Omental fat pad (tissue), 4 donors: Measurements from ENCODE around the gene VPS41. TPM values are rescaled to one million over a fixed set of nuclear protein-coding genes. Genes with fewer than 3 reads are reported as not detected.

Experiments
- ATAC-seq: fragments of 150-250 bp; one replicate; pipeline ENCODE4 v1.9.1; 2016; ENCODE audit warnings: mild to moderate bottlenecking, moderate library complexity; ENCODE audit not compliant: low FRiP score
- DNase-seq: peaks from one replicate; pipeline ENCODE4 v3.0.0-alpha.2; 2019; ENCODE audit warnings: low spot score
- CTCF ChIP-seq, 3 donors: fragments of 450-650 bp; IDR thresholded peaks; one replicate each; pipeline ENCODE4 v1.5.1; 2016 to 2017; ENCODE audit warnings: antibody characterized with exemption in 3 of 3, mild to moderate bottlenecking in 3 of 3, moderate library complexity in 2 of 3
- total RNA-seq, 4 donors: library from RNA; depleted of rRNA; stranded (reverse); fragments of >200 nt; gene quantifications; one replicate each; pipeline ENCODE4 v1.1.0, GENCODE V29; 2016

VPS41 gene
- total RNA-seq, 4 donors from 2014 or later, result 28.9 to 44.9 (median 33.4) TPM

- TF ChIP-seq CTCF (IDR thresholded peaks at IDR 0.05), result peak in 2 of 3 donors; percentile 58 to 69
- no peak for ATAC-seq
- peak; percentile 61 for DNase-seq
Measured at GRCh38 chr7:38932509-38933168, 23.6 kb upstream of the VPS41 start.

DNA sequence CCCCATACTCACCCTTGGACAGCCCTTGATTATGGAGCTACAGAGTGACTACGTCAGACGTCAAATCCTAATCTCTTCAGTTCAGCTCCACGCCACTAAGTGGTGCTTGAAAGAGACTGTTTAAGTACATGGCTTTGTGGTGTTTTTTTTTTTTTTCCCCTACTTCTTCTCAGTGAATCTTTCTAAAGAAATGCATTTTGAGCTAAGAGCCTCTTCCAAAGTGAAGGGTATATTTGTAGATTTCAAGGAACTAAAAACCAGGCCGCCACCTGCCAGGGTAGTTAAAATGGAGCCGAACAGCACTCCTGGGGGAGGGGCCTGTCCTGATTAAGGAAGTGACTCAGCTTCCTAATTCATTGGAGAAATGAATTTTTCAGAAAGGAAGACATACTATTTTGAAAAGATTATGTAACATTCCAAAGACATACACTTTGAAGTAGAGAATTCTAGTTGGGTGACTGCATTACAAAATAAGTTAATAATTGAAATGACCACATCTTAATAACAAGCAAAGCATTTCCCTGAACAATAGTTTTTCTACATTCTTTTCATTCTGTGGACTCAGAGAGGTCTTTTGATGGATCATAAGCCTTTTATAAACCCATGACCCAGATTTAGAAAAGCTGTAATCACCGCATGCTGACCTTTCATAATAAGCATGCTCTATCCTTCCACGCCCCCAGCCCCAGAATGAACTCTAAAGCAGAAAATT is 20.6 kb upstream of the VPS41 start:
- ATAC-seq (no peak), DNase-seq (no peak)
- no peak for TF ChIP-seq CTCF (IDR thresholded peaks at IDR 0.05)

DNA sequence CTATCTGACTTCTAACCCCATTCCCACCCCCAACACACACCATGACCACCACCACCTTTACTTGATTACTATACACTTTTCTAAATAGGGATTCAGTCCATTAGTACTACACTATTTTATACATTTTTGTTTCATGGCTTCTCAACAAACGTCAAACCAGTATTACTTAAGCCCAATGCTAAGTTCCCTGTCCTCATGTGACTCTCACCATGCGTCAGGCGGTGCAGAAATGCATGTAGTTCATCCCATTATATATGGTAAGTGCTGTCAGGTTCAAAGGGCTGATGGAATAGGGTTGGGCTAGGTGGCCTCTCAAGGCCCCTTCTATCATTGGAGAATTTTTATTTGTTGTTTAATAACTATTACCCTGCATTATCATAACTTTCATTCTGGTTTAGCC is 19.5 kb upstream of the VPS41 start:
- no peak for TF ChIP-seq CTCF (IDR thresholded peaks at IDR 0.05)
- no peak for ATAC-seq
- DNase-seq, result no peak

DNA sequence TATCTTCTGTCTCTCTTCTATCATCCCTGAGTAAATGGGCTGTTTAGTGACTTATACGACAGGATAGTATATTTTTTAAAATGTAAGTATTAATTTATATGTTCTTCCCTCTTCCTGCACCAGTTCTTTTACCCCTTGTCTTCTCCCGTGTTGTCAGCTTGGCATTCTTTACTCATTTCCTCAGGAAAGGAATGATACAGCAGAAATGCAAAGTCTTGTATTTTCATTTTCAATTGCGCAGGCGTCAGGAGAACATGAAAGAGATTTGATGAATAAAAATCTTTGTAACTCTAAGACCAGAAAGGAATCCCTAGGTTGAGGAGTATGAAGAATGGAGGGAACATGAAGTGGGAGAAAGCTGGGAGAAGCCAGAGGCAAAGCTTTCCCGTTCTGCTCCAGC is 18.8 kb upstream of the VPS41 start:
- DNase-seq, result no peak
- ATAC-seq, result no peak
- no peak for TF ChIP-seq CTCF (IDR thresholded peaks at IDR 0.05)

GRCh38 chr7:38920731-38921130 is 11.7 kb upstream of the VPS41 start:
- TF ChIP-seq CTCF (IDR thresholded peaks at IDR 0.05), result no peak
- ATAC-seq (no peak), DNase-seq (no peak)

DNA sequence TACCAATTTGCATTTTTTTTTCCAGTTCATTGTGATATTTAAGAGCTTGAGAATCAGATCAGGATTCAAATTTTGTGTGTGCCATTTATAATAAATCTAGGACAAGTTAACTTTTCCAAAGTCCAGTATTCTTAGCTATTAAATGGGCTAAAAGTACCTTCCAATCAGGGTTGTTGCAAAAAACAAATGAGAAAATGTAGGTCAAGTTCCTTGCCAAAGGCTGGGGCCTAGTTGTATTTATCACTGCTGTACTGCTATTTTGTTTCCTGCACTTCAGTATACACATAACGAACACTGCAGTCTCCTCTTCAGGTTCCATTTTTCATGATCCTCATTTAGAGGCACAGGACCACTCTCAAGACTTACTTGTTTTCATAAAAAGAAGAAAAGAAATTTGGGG is 7.4 kb upstream of the VPS41 start:
- no peak for TF ChIP-seq CTCF (IDR thresholded peaks at IDR 0.05)
- no peak for ATAC-seq
- no peak for DNase-seq

DNA sequence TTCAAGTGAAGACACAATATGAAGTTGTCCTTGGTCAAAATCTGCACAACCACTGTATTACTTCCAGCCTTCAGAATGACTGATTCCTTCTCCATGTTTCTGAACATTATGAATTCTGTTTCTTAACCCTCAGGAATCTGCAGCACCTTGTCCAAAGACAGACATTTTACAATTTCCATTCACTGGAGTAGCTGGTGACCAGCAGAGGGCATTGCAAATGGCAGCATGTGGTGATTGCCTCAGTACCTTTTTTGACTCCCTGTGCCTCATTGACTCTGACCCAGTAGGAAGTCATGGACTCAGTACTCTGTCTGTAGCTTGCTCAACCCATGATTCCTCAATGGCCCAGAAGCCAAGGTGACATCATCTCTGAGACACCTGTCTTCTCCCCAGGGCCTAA is 879 bp upstream of the VPS41 start:
- ATAC-seq (no peak), DNase-seq (no peak)
- TF ChIP-seq CTCF (IDR thresholded peaks at IDR 0.05), result no peak
